Lung (tissue), 12 donors: ENCODE results near the gene RTN1. TPM values are rescaled to one million over a fixed set of nuclear protein-coding genes. Genes with fewer than 3 reads are reported as not detected.

ENCODE experiments used
- ATAC-seq: fragments of 200-7000 bp; cut with Tn5 transposase; one replicate; pipeline ENCODE4 v1.9.1; 2020; ENCODE audit warnings: moderate number of reproducible peaks; ENCODE audit not compliant: insufficient read depth, low FRiP score
- DNase-seq, 3 donors: peaks; one replicate each; pipeline ENCODE4 v3.0.0-alpha.2; 2013 to 2017
- H3K27ac ChIP-seq, 2 donors: one replicate each; pipeline ENCODE4 v1.5.1; 2013; ENCODE audit warnings: mild to moderate bottlenecking in 2 of 2, moderate library complexity in 2 of 2, control low read depth in 1 of 2, inconsistent platforms in 1 of 2, low read depth in 1 of 2, low read length in 1 of 2
- H3K27me3 ChIP-seq, 3 donors: one replicate each; pipeline ENCODE4 v1.5.1; 2013; ENCODE audit warnings: low read length in 2 of 3; ENCODE audit not compliant: control insufficient read depth in 3 of 3, insufficient read depth in 3 of 3
- H3K36me3 ChIP-seq, 4 donors: one replicate each; pipeline ENCODE4 v1.5.1; 2013; ENCODE audit warnings: low read length in 4 of 4, mild to moderate bottlenecking in 1 of 4, moderate library complexity in 1 of 4; ENCODE audit not compliant: control insufficient read depth in 4 of 4, insufficient read depth in 4 of 4
- H3K4me1 ChIP-seq, 5 donors: one replicate each; pipeline ENCODE4 v1.5.1; 2013; ENCODE audit warnings: low read length in 5 of 5, mild to moderate bottlenecking in 2 of 5, moderate library complexity in 1 of 5; ENCODE audit not compliant: control insufficient read depth in 5 of 5, insufficient read depth in 5 of 5
- H3K4me3 ChIP-seq: one replicate; pipeline ENCODE4 v1.5.1; 2013; ENCODE audit warnings: mild to moderate bottlenecking, control low read depth, moderate library complexity
- H3K9ac ChIP-seq, 2 donors: one replicate each; pipeline ENCODE4 v1.5.1; 2013; ENCODE audit warnings: low read length in 2 of 2, control low read depth in 1 of 2; ENCODE audit not compliant: insufficient read depth in 1 of 2
- H3K9me3 ChIP-seq, 4 donors: one replicate each; pipeline ENCODE4 v1.5.1; 2013; ENCODE audit warnings: low read length in 3 of 4, mild to moderate bottlenecking in 1 of 4, moderate library complexity in 1 of 4; ENCODE audit not compliant: control insufficient read depth in 4 of 4, insufficient read depth in 3 of 4
- WGBS, 2 donors: extraction: QIAGEN DNeasy Blood & Tissue Kit; methylation state at CpG; one replicate each; pipeline ENCODE4 v1.1.7; 2013; 5-methylcytosine and 5-hydroxymethylcytosine counted together
- polyA plus RNA-seq, 2 donors: library from polyadenylated mRNA; stranded (reverse); fragments of 200-250 nt; gene quantifications; one replicate each; pipeline ENCODE4 v1.2.1, GENCODE V29; 2013
- total RNA-seq, 2 donors: library from RNA; depleted of rRNA in 1 of 2; stranded (reverse); fragments of >200 nt in 1 of 2; gene quantifications; one replicate each; pipeline ENCODE4 v1.2.1, GENCODE V29; 2014 to 2021
- TF ChIP-seq, protein P1 (sequence below): IDR thresholded peaks from 2 replicates; pipeline ENCODE4 v1.5.1; 2012; ENCODE audit warnings: mild to moderate bottlenecking; ENCODE audit errors: control extremely low read depth, extremely low read depth
- donor health status: control.
- donor health status: control.
- donor health status: Bipolar disorder and iron deficiency.
- donor health status: healthy.
- donor health status: DM: yes; HTN: yes; CAD: no.

Gene RTN1
- total and polyA plus RNA-seq, 4 donors = 2.4 to 9.0 (median 6.9) TPM

DNA sequence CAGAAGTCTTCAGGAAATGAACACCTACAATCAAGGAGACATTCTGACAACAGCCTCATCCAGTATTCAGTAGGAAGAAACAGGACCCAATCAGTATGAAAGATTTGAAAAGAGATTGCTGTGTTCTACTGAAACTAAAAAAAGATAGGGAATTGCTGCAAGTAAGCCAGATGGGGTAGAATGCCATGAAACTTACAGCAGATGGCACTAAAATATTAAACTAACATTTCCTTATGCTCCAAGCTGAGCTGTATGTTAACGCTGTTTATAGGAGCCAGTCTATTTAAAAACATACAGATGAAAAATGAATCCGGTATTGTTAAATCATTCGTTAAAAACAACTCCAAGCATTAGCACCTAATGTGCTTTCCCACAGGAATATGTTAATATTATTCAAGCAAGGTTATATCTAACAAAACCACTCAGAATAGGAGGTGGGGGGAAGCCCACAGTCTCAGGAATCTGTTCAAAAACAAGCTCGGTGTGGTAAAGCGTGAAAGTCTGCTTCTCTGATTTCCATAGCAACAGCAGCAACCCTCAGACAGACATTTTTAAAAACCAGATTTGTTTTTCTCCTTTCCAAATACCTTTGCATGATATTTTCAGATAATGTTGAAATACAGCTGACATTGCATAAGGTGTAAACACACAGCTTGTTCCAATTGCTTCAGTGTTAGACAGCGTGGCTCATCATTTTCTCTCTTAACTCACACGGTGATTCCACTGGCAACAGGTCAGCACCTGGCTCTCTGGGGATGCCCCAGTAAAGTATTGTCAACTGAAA, 162.6 kb downstream of the RTN1 start:
- peaks cover 0 to 4% (median 0%) of the 10 kb centered on the region in 4 donors for H3K9me3 ChIP-seq
- no peaks in the 10 kb centered on the region for H3K27me3 ChIP-seq
- H3K27ac ChIP-seq = no peak overlapping the region
- no peak overlapping the region for H3K9ac ChIP-seq
- H3K4me1 ChIP-seq = peaks cover 0 to 3% (median 0%) of the 10 kb centered on the region in 5 donors
- DNase-seq (peak in 2 of 3 donors; percentile 23 to 47), ATAC-seq (no peak)
- TF ChIP-seq, protein P1, sequence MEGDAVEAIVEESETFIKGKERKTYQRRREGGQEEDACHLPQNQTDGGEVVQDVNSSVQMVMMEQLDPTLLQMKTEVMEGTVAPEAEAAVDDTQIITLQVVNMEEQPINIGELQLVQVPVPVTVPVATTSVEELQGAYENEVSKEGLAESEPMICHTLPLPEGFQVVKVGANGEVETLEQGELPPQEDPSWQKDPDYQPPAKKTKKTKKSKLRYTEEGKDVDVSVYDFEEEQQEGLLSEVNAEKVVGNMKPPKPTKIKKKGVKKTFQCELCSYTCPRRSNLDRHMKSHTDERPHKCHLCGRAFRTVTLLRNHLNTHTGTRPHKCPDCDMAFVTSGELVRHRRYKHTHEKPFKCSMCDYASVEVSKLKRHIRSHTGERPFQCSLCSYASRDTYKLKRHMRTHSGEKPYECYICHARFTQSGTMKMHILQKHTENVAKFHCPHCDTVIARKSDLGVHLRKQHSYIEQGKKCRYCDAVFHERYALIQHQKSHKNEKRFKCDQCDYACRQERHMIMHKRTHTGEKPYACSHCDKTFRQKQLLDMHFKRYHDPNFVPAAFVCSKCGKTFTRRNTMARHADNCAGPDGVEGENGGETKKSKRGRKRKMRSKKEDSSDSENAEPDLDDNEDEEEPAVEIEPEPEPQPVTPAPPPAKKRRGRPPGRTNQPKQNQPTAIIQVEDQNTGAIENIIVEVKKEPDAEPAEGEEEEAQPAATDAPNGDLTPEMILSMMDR = no peak
- H3K36me3 ChIP-seq = no peaks in the 10 kb centered on the region
- H3K4me3 ChIP-seq = no peak overlapping the region
- 60 to 66% methylated on average over 7 of the region's 7 CpGs for WGBS, 2 donors

DNA sequence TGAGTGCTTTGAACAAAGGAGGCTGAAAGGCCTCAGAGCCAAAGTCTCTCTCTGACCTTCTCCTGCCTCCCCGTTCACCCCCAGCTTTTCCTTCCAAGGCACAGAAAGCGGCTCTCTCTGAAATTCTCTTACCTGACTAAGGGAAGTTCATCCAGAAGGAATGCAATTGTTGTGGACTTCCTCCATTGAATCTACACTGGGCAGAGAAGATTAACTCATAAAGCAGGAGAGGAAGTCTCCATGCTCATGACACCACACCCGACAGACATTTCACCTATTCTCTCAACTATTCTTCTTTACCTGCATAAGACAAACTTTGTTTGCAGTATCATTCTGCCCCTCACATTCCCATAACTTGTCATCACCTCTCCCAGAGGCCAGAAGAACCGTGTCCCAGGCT, 164.7 kb downstream of the RTN1 start:
- DNase-seq (no peak), ATAC-seq (no peak)
- Histone ChIP-seq H3K4me1 (peaks cover 0 to 3% (median 0%) of the 10 kb centered on the region in 5 donors), H3K27me3 (no peaks in the 10 kb centered on the region), H3K4me3 (no peak overlapping the region), H3K9me3 (peaks cover 0 to 4% (median 2%) of the 10 kb centered on the region in 4 donors), H3K9ac (no peak overlapping the region), H3K27ac (no peak overlapping the region), H3K36me3 (no peaks in the 10 kb centered on the region)
- WGBS, 2 donors = 78 to 89% methylated on average over 4 of the region's 4 CpGs
- TF ChIP-seq, protein P1 = no peak

DNA sequence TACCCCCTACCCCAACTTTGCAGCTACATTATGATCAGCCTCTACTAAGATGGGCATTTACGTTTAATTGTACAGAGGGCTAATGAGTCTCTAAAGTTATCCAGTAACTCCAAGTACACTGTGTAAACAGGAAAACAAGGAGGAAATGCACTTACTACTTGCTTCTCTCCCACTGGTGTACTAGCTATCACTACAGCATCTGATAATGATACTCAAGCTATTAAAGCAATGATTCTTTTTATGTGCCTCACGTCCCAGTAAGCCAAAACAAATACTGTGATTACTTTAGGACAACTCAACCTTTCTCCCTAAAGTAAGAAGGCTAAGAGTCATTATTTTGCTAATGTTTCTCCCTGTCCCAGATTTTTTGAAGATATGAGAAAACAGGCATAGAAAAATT, 165.3 kb downstream of the RTN1 start:
- WGBS, 2 donors = 49 to 75% methylated on average over 2 of the region's 2 CpGs
- H3K36me3 ChIP-seq = no peaks in the 10 kb centered on the region
- no peak for ATAC-seq
- H3K9me3 ChIP-seq = peaks cover 0 to 4% (median 0%) of the 10 kb centered on the region in 4 donors
- H3K27ac ChIP-seq = no peak overlapping the region
- peaks cover 0 to 3% (median 0%) of the 10 kb centered on the region in 5 donors for H3K4me1 ChIP-seq
- H3K9ac ChIP-seq = no peak overlapping the region
- TF ChIP-seq, protein P1 = no peak
- H3K27me3 ChIP-seq = no peaks in the 10 kb centered on the region
- no peak for DNase-seq
- H3K4me3 ChIP-seq = no peak overlapping the region
